ENCODE measurements around the gene GPR21. TPM values are rescaled to one million over a fixed set of nuclear protein-coding genes. Genes with fewer than 3 reads are reported as not detected.

Gene GPR21
- total and polyA plus RNA-seq, 4 donors: 0.03 to 6.1 (median 3.7) TPM; not detected in 1

- Histone ChIP-seq H3K27me3 (ENCODE audit: control insufficient read depth in 3 of 3, insufficient read depth in 3 of 3, low read length in 2 of 3) (no peaks in the 10 kb centered on the region), H3K4me1 (ENCODE audit: control insufficient read depth in 5 of 5, insufficient read depth in 5 of 5, low read length in 5 of 5) (peaks cover 0 to 41% (median 9%) of the 10 kb centered on the region in 5 donors), H3K4me3 (no peak overlapping the region), H3K27ac (ENCODE audit: low read depth in 1 of 2, low read length in 1 of 2) (peak overlapping the region in 1 of 2 donors; percentile 24), H3K9me3 (ENCODE audit: control insufficient read depth in 4 of 4, insufficient read depth in 3 of 4, low read length in 3 of 4) (no peaks in the 10 kb centered on the region), H3K9ac (ENCODE audit: insufficient read depth in 1 of 2, low read length in 2 of 2) (no peak overlapping the region), H3K36me3 (ENCODE audit: control insufficient read depth in 4 of 4, insufficient read depth in 4 of 4, low read length in 4 of 4) (peaks cover 0 to 1% (median under 1%) of the 10 kb centered on the region in 4 donors)
- DNase-seq: peak; percentile 21 to 62 (median 62)
- WGBS, 2 donors: 22 to 24% methylated on average over 3 of the region's 3 CpGs
- ATAC-seq (ENCODE audit: insufficient read depth, low FRiP score): peak; percentile 14
- no peak for TF ChIP-seq CTCF (IDR thresholded peaks at IDR 0.05; ENCODE audit: control extremely low read depth, extremely low read depth)
Measured at GRCh38 chr9:123049589-123050222, 16.2 kb downstream of the GPR21 start.

DNA sequence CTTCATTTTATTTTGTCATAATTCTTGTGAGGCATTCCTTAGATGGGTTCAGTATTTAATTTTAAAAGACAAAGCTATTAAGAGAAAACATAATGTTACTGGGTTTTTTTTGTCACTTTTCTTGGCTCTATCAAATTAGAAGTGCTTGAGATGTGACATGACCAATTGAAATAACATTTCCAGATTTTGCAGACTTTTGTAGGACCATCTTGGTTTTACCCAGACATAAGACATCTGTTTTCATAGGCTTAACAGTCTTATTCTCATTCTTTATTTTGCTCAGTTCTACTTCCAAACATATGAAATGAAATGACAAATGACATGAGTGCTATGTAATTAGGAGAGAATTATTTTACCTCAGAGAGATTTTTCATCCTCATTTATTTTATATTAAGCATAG lies 19.6 kb downstream of the GPR21 start:
- no peak for DNase-seq
- H3K4me3 ChIP-seq: no peak overlapping the region
- H3K9ac ChIP-seq (ENCODE audit: insufficient read depth in 1 of 2, low read length in 2 of 2): no peak overlapping the region
- no peak for TF ChIP-seq CTCF (IDR thresholded peaks at IDR 0.05; ENCODE audit: control extremely low read depth, extremely low read depth)
- H3K4me1 ChIP-seq (ENCODE audit: control insufficient read depth in 5 of 5, insufficient read depth in 5 of 5, low read length in 5 of 5): peaks cover 0 to 21% (median 8%) of the 10 kb centered on the region in 5 donors
- no peaks in the 10 kb centered on the region for H3K9me3 ChIP-seq (ENCODE audit: control insufficient read depth in 4 of 4, insufficient read depth in 3 of 4, low read length in 3 of 4)
- H3K27ac ChIP-seq (ENCODE audit: low read depth in 1 of 2, low read length in 1 of 2): no peak overlapping the region
- H3K36me3 ChIP-seq (ENCODE audit: control insufficient read depth in 4 of 4, insufficient read depth in 4 of 4, low read length in 4 of 4): peaks cover 0 to 3% (median 2%) of the 10 kb centered on the region in 4 donors
- ATAC-seq (ENCODE audit: insufficient read depth, low FRiP score): no peak
- H3K27me3 ChIP-seq (ENCODE audit: control insufficient read depth in 3 of 3, insufficient read depth in 3 of 3, low read length in 2 of 3): no peaks in the 10 kb centered on the region

DNA sequence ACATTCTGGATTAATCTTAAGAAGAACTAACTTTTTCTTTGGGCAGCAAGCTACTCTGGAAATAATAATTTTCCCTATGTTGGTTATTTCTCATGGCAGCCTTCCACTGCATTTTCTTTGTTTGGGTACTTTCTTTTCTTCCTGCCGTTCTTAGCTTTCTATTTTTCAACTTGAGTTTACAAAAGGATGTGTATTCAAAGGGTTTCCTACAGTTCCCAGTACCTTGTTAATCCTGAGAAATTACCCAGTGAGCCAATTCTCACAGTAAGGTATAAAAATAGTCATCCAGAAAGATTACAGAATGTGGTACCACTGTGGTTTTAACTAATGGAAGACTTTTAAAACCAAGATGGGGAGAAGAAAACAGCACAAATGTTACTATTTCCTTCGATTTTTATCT lies 20.2 kb downstream of the GPR21 start:
- no peak for TF ChIP-seq CTCF (IDR thresholded peaks at IDR 0.05; ENCODE audit: control extremely low read depth, extremely low read depth)
- Histone ChIP-seq H3K36me3 (ENCODE audit: control insufficient read depth in 4 of 4, insufficient read depth in 4 of 4, low read length in 4 of 4) (peaks cover 0 to 3% (median 2%) of the 10 kb centered on the region in 4 donors), H3K27me3 (ENCODE audit: control insufficient read depth in 3 of 3, insufficient read depth in 3 of 3, low read length in 2 of 3) (no peaks in the 10 kb centered on the region), H3K9me3 (ENCODE audit: control insufficient read depth in 4 of 4, insufficient read depth in 3 of 4, low read length in 3 of 4) (no peaks in the 10 kb centered on the region), H3K4me3 (no peak overlapping the region), H3K9ac (ENCODE audit: insufficient read depth in 1 of 2, low read length in 2 of 2) (no peak overlapping the region), H3K27ac (ENCODE audit: low read depth in 1 of 2, low read length in 1 of 2) (no peak overlapping the region), H3K4me1 (ENCODE audit: control insufficient read depth in 5 of 5, insufficient read depth in 5 of 5, low read length in 5 of 5) (peaks cover 0 to 14% (median 7%) of the 10 kb centered on the region in 5 donors)
- WGBS, 2 donors: 11 to 26% methylated on average over 2 of the region's 2 CpGs
- ATAC-seq (ENCODE audit: insufficient read depth, low FRiP score) (no peak), DNase-seq (no peak)

GRCh38 chr9:123058834-123059233 lies 25.4 kb downstream of the GPR21 start:
- WGBS, 2 donors: 67 to 81% methylated on average over 1 of the region's 1 CpG
- Histone ChIP-seq H3K4me1 (ENCODE audit: control insufficient read depth in 5 of 5, insufficient read depth in 5 of 5, low read length in 5 of 5) (peaks cover under 1 to 7% (median 2%) of the 10 kb centered on the region in 5 donors), H3K4me3 (no peak overlapping the region), H3K27ac (ENCODE audit: low read depth in 1 of 2, low read length in 1 of 2) (no peak overlapping the region), H3K27me3 (ENCODE audit: control insufficient read depth in 3 of 3, insufficient read depth in 3 of 3, low read length in 2 of 3) (no peaks in the 10 kb centered on the region), H3K36me3 (ENCODE audit: control insufficient read depth in 4 of 4, insufficient read depth in 4 of 4, low read length in 4 of 4) (peaks cover 0 to 5% (median 2%) of the 10 kb centered on the region in 4 donors), H3K9me3 (ENCODE audit: control insufficient read depth in 4 of 4, insufficient read depth in 3 of 4, low read length in 3 of 4) (no peaks in the 10 kb centered on the region), H3K9ac (ENCODE audit: insufficient read depth in 1 of 2, low read length in 2 of 2) (no peak overlapping the region)
- ATAC-seq (ENCODE audit: insufficient read depth, low FRiP score) (peak; percentile 64), DNase-seq (no peak)
- TF ChIP-seq CTCF (IDR thresholded peaks at IDR 0.05; ENCODE audit: control extremely low read depth, extremely low read depth): no peak
